ENCODE data around the gene VMP1.

VMP1 gene

GRCh38 chr17:59796785-59797205 lies 89.3 kb downstream of the VMP1 start:
- Histone ChIP-seq H4K20me1 (ENCODE audit: insufficient read depth, low read length) (no peaks in the 10 kb centered on the region), H3K36me3 (ENCODE audit: insufficient read depth, low read length) (peaks cover 8% of the 10 kb centered on the region), H2AFZ (ENCODE audit: low read depth, low read length) (no peak overlapping the region), H3K9me3 (ENCODE audit: insufficient read depth, low read length, severe bottlenecking) (no peaks in the 10 kb centered on the region), H3K9ac (ENCODE audit: low read depth, low read length) (no peak overlapping the region), H3K79me2 (ENCODE audit: insufficient read depth, low read length) (no peaks in the 10 kb centered on the region), H3K4me2 (ENCODE audit: insufficient read depth, low read length) (no peak overlapping the region), H3K4me1 (ENCODE audit: insufficient read depth, low read length) (no peaks in the 10 kb centered on the region), H3K27me3 (ENCODE audit: insufficient read depth, low read length, poor library complexity) (no peaks in the 10 kb centered on the region), H3K27ac (ENCODE audit: low read length) (no peak overlapping the region), H3K4me3 (ENCODE audit: low read depth in 1 of 2, low read length in 2 of 2) (no peak overlapping the region)
- TF ChIP-seq CTCF (IDR thresholded peaks at IDR 0.05; ENCODE audit: borderline replicate concordance, extremely low read depth, low read length, poor library complexity, severe bottlenecking) (no peak), EZH2 (IDR thresholded peaks at IDR 0.05; ENCODE audit: borderline replicate concordance, low read depth, low read length, severe bottlenecking) (no peak)
- ATAC-seq (ENCODE audit: insufficient read depth, low read depth) (no peak), DNase-seq (no peak)

GRCh38 chr17:59798111-59798510 lies 90.7 kb downstream of the VMP1 start:
- no peaks in the 10 kb centered on the region for H3K9me3 ChIP-seq (ENCODE audit: insufficient read depth, low read length, severe bottlenecking)
- H4K20me1 ChIP-seq (ENCODE audit: insufficient read depth, low read length): no peaks in the 10 kb centered on the region
- no peak for TF ChIP-seq EZH2 (IDR thresholded peaks at IDR 0.05; ENCODE audit: borderline replicate concordance, low read depth, low read length, severe bottlenecking)
- no peak for TF ChIP-seq CTCF (IDR thresholded peaks at IDR 0.05; ENCODE audit: borderline replicate concordance, extremely low read depth, low read length, poor library complexity, severe bottlenecking)
- H2AFZ ChIP-seq (ENCODE audit: low read depth, low read length): no peak overlapping the region
- no peak overlapping the region for H3K4me3 ChIP-seq (ENCODE audit: low read depth in 1 of 2, low read length in 2 of 2)
- DNase-seq: no peak
- H3K4me2 ChIP-seq (ENCODE audit: insufficient read depth, low read length): no peak overlapping the region
- no peak overlapping the region for H3K9ac ChIP-seq (ENCODE audit: low read depth, low read length)
- ATAC-seq (ENCODE audit: insufficient read depth, low read depth): no peak
- no peaks in the 10 kb centered on the region for H3K4me1 ChIP-seq (ENCODE audit: insufficient read depth, low read length)
- H3K27ac ChIP-seq (ENCODE audit: low read length): no peak overlapping the region
- peaks cover 8% of the 10 kb centered on the region for H3K36me3 ChIP-seq (ENCODE audit: insufficient read depth, low read length)
- H3K27me3 ChIP-seq (ENCODE audit: insufficient read depth, low read length, poor library complexity): no peaks in the 10 kb centered on the region
- H3K79me2 ChIP-seq (ENCODE audit: insufficient read depth, low read length): no peaks in the 10 kb centered on the region

DNA sequence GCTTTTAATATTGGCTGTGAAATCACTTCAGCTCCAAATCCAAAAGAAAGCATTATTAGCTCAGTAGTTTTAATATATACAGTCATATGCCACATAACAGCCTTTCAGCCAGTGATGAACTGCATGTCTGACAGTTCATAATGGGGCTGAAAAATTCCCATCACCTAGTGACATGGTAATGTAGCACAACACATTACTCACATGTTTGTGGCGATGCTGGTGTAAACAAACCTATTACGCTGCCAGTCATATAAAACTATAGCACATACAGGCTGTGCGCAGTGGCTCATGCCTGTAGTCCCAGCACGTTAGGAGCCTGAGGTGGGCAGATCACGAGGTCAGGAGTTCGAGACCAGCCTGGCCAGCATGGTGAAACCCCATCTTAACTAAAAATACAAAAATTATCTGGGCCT lies 93.1 kb downstream of the VMP1 start:
- Histone ChIP-seq H3K9ac (ENCODE audit: low read depth, low read length) (no peak overlapping the region), H3K79me2 (ENCODE audit: insufficient read depth, low read length) (no peaks in the 10 kb centered on the region), H3K9me3 (ENCODE audit: insufficient read depth, low read length, severe bottlenecking) (no peaks in the 10 kb centered on the region), H3K36me3 (ENCODE audit: insufficient read depth, low read length) (no peaks in the 10 kb centered on the region), H3K4me1 (ENCODE audit: insufficient read depth, low read length) (no peaks in the 10 kb centered on the region), H3K27me3 (ENCODE audit: insufficient read depth, low read length, poor library complexity) (no peaks in the 10 kb centered on the region), H3K4me2 (ENCODE audit: insufficient read depth, low read length) (no peak overlapping the region), H4K20me1 (ENCODE audit: insufficient read depth, low read length) (no peaks in the 10 kb centered on the region), H3K4me3 (ENCODE audit: low read depth in 1 of 2, low read length in 2 of 2) (no peak overlapping the region), H3K27ac (ENCODE audit: low read length) (no peak overlapping the region), H2AFZ (ENCODE audit: low read depth, low read length) (no peak overlapping the region)
- no peak for DNase-seq
- no peak for ATAC-seq (ENCODE audit: insufficient read depth, low read depth)
- no peak for TF ChIP-seq CTCF (IDR thresholded peaks at IDR 0.05; ENCODE audit: borderline replicate concordance, extremely low read depth, low read length, poor library complexity, severe bottlenecking)
- no peak for TF ChIP-seq EZH2 (IDR thresholded peaks at IDR 0.05; ENCODE audit: borderline replicate concordance, low read depth, low read length, severe bottlenecking)

DNA sequence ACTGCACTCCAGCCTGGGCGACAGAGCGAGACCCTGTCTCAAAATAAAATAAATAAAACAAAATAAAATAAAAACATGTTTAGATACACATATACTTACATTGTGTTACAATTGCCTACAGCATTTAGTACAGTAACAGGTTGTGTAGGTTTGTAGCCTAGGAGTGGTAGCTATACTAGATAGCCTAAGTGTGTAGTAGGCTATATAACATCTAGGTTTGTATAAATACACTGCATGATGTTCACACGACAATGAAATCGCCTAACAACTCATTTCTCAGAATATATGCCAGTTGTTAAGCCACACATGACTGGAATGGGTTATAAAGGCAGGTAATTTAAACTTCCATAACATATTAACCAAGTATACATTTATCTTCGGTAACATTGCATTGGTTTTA lies 94.7 kb downstream of the VMP1 start:
- Histone ChIP-seq H3K4me1 (ENCODE audit: insufficient read depth, low read length) (no peaks in the 10 kb centered on the region), H3K27ac (ENCODE audit: low read length) (no peak overlapping the region), H2AFZ (ENCODE audit: low read depth, low read length) (no peak overlapping the region), H4K20me1 (ENCODE audit: insufficient read depth, low read length) (no peaks in the 10 kb centered on the region), H3K27me3 (ENCODE audit: insufficient read depth, low read length, poor library complexity) (no peaks in the 10 kb centered on the region), H3K79me2 (ENCODE audit: insufficient read depth, low read length) (no peaks in the 10 kb centered on the region), H3K9ac (ENCODE audit: low read depth, low read length) (no peak overlapping the region), H3K4me2 (ENCODE audit: insufficient read depth, low read length) (no peak overlapping the region), H3K36me3 (ENCODE audit: insufficient read depth, low read length) (no peaks in the 10 kb centered on the region), H3K9me3 (ENCODE audit: insufficient read depth, low read length, severe bottlenecking) (no peaks in the 10 kb centered on the region), H3K4me3 (ENCODE audit: low read depth in 1 of 2, low read length in 2 of 2) (no peak overlapping the region)
- TF ChIP-seq EZH2 (IDR thresholded peaks at IDR 0.05; ENCODE audit: borderline replicate concordance, low read depth, low read length, severe bottlenecking): no peak
- no peak for TF ChIP-seq CTCF (IDR thresholded peaks at IDR 0.05; ENCODE audit: borderline replicate concordance, extremely low read depth, low read length, poor library complexity, severe bottlenecking)
- DNase-seq (no peak), ATAC-seq (ENCODE audit: insufficient read depth, low read depth) (no peak)
